ENCODE measurements around the gene TRAPPC12.
"Not testable (repeated sequence)": the region's sequence is repeated elsewhere in the genome, so short reads cannot be mapped to it uniquely, and the experiment has no call there.

The TRAPPC12 gene

DNA sequence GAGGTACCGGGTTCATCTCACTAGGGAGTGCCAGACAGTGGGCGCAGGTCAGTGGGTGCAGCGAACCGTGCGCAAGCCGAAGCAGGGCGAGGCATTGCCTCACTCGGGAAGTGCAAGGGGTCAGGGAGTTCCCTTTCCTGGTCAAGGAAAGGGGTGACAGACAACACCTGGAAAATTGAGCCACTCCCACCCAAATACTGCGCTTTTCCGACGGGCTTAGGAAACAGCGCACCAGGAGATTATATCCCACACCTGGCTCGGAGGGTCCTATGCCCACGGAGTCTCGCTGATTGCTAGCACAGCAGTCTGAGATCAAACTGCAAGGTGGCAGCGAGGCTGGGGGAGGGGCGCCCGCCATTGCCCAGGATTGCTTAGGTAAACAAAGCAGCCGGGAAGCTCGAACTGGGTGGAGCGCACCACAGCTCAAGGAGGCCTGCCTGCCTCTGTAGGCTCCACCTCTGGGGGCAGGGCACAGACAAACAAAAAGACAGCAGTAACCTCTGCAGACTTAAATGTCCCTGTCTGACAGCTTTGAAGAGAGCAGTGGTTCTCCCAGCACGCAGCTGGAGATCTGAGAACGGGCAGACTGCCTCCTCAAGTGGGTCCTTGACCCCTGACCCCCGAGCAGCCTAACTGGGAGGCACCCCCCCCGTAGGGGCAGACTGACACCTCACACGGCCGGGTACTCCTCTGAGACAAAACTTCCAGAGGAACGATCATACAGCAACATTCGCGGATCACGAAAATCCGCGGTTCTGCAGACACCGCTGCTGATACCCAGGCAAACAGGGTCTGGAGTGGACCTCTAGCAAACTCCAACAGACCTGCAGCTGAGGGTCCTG lies 9.9 kb upstream of the TRAPPC12 start:
- not testable (repeated sequence) for DNase-seq (ENCODE audit: low read depth)

DNA sequence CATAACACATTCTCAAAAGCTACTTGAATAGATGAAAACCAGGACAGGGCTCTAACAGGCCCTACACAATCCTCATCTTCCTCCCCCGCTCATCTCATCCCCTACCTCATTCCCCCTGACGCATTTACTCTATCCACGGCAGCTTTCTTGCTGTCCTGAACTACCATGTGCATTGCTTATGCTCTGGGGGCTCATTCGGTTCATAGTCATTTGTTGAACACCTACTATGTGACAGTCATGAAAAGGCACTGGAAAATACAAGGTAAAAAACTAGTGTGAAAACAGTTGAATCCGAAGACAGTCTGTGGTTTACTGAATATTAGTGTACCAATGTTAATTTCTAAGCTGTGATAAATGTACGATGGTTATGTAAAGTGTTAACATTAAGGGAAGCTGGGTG lies 2.7 kb upstream of the TRAPPC12 start:
- DNase-seq (ENCODE audit: low read depth): no peak

DNA sequence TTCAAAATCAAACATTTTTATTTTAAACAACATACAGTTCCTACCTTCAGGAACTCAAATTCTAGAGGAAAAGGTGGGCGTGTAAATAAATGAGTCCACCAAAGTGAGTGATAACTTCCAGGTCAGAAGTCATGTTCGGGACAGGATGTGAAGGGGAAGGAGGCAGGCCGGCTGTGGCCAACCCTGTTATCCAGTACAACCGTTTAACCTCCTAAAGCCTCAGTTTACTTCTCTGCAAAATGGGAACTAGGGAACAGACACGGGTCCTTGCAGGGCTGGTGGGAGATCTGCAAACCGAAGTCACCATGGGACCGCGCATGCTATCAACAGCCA lies 2.2 kb upstream of the TRAPPC12 start:
- peak; percentile 53 for DNase-seq (ENCODE audit: low read depth)

DNA sequence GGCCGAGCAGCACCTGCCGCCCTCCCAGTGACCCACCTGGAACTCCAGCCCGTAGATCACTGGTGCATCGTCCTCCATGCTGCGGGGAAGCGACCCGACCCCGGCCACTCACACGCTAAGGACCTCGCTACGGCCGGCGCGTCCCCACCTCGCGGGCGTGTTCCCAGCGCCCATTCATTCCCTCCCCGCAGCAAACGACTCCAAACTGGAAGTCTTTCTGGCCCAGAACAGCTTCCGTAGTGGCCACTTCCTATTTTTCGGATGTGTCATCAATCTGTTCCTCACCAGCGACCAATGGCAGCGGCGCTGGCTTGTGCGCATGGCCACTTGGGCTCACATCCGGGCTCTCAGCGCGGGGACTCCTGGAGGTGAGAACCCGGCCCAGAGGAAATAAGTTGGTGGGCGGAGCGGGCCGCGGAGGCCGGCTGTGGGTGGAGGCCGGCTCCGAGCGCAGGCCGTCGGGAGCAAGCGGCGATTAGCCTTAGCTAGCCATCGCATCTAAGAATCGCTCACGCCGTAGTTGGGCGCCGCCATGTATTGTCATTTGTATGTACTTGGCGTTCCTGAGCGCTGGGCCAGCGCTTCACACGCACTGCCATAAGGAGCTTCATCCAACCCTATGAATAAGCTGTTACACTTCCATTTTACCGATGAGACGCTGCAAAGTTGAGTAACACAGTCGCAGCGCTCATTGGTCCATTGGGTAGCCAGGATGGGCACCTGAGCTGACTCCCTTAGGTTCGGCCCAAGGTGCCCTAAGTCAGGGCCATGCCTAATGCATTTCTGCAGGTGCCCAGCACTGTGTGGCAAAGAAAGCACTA lies 1.7 kb upstream of the TRAPPC12 start, which contains the start of gene EIPR1:
EIPR1 (minus strand) TSS at position 207 of the 821 bp plus-strand sequence; CDS start at position 78, 129 bp downstream.
- DNase-seq (ENCODE audit: low read depth): peak; percentile 97

DNA sequence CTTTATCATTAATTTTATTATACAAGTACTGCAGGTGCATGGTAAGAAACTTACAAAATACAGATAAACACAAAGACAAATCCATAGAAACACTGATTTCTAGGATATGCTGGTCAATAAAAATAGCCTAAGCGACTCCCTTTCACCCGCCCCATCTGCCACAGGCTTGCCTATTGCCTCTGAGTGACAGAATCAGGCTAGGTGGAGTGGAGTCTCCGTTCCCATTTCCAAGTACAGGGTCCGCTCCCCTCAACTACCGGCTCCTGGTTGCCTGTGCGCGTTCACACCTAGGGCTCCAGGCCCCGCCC lies 201 bp upstream of the TRAPPC12 start:
- DNase-seq (ENCODE audit: low read depth): no peak

DNA sequence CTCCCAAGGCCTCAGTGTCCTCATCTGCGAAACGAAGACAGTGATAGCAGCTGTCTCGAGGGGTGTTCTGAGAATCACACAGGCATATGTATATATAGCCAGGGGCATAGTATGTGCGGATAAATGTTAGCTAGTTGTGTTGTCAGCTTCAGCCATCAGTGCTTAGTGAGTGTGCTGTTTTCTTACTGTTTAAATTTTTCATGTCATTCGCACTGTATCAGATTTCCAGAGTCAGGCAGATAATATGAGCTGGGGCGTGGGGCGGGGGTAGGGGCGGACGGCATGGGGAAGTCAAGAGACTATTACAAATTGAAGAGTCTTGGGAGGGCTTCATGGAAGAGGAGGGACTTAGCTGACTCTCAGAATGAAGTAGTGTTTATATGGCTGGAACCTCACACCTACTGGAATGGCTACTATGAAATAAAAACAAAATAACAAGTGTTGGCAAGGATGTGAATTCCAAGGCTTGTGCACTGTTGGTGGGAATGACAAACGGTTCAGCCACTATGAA lies 7.0 kb downstream of the TRAPPC12 start:
- DNase-seq (ENCODE audit: low read depth): no peak

DNA sequence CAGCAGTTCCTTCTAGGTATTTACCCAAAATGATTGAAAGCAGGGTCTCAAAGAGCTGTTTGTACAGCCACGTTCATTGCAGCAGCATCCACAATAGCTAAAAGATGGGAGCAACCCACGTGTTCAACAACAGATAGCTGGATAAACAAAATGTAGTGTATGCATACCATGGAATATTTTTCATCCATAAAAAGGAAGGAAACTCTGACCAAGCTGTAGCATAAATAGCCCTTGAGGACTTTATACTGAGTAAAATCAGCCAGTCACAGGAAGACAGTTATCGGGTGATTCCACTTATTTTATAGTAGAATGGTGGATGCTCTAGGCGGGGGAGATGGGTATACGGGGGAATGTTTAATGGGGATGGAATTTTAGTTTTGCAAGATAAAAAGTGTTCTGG lies 7.5 kb downstream of the TRAPPC12 start:
- no peak for DNase-seq (ENCODE audit: low read depth)

DNA sequence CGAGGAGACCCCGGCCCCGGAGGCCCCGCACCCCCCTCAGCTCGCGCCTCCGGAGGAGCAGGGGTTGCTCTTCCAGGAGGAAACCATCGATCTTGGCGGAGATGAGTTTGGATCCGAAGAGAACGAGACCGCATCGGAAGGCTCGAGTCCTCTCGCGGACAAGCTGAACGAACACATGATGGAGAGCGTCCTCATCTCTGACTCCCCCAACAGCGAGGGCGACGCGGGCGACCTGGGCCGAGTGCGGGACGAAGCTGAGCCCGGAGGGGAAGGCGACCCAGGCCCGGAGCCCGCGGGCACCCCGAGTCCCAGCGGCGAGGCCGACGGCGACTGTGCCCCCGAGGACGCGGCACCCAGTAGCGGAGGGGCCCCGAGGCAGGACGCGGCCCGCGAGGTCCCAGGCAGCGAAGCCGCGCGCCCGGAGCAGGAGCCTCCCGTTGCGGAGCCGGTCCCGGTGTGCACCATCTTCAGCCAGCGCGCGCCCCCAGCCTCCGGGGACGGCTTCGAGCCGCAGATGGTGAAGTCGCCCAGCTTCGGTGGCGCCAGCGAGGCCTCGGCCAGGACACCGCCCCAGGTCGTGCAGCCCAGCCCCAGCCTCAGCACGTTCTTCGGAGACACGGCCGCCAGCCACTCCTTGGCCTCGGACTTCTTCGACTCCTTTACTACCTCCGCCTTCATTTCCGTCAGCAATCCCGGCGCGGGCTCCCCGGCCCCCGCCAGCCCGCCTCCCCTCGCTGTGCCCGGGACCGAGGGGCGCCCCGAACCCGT lies 8.3 kb downstream of the TRAPPC12 start:
- no peak for DNase-seq (ENCODE audit: low read depth)

DNA sequence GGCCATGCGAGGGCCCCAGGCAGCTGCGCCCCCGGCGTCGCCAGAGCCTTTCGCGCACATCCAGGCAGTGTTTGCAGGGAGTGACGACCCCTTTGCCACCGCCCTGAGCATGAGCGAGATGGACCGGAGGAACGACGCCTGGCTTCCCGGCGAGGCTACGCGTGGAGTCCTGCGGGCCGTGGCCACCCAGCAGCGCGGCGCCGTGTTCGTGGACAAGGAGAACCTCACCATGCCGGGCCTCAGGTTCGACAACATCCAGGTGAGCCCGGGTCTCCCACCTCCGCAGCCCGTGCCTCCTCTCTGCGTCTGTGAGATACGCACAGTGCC lies 8.9 kb downstream of the TRAPPC12 start:
- DNase-seq (ENCODE audit: low read depth): no peak

DNA sequence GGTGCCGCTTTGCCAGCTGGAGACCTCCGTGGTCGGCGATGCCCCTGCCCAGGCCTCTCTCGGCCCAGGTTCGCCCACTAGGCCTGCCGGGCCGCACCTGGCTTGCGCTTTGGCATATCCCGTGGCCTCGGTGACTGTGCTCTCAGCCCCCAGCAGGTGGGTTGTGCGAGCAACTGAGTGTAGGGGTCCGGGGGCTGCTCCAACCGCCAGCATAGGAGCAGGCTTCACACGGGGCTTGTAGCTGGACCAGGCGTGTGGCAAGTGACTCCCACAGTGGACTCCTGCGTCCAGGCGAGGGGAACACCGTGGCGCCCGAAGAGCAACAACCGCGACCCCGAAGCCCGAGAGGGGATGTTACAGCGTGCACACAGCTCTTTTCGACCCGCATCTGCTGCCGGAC lies 9.7 kb downstream of the TRAPPC12 start:
- DNase-seq (ENCODE audit: low read depth): no peak

DNA sequence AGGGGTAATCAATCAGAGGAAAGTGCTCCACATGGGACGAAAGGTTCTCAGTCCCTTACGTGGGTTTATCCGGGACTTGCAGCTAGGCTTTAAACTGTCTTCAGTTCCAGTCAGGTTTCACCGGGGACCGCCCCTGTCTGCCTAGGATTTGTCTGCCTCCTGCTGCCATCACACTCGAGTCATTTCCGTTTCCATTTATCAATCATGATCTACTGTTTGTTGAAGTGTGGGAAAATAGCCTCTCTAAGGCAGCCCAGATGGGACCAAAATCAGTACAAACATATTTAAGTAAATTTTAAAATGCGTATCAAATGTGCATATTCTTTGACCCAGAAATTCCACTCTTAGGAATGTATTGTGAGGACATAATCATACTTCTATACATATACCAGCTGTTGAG lies 10.5 kb downstream of the TRAPPC12 start:
- DNase-seq (ENCODE audit: low read depth): no peak

DNA sequence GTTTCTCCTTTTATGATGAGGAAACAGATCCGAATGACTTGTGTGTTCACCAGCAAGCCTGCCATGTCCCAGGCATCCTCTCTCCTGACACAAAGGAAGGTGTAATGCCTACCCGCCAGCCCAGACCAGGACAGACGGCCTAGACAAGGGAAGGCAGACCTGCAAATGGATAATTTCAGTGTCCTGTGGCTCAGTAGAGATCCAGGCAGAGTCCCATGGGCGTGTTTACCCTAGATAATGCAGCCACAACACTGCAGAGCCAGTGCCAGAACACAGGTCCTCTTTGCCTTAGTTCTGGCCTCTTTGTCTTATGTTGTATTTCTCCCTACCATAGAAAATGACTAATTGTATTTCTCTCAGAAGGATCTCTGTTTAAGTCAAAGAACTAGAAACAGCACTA lies 12.7 kb downstream of the TRAPPC12 start:
- no peak for DNase-seq (ENCODE audit: low read depth)

DNA sequence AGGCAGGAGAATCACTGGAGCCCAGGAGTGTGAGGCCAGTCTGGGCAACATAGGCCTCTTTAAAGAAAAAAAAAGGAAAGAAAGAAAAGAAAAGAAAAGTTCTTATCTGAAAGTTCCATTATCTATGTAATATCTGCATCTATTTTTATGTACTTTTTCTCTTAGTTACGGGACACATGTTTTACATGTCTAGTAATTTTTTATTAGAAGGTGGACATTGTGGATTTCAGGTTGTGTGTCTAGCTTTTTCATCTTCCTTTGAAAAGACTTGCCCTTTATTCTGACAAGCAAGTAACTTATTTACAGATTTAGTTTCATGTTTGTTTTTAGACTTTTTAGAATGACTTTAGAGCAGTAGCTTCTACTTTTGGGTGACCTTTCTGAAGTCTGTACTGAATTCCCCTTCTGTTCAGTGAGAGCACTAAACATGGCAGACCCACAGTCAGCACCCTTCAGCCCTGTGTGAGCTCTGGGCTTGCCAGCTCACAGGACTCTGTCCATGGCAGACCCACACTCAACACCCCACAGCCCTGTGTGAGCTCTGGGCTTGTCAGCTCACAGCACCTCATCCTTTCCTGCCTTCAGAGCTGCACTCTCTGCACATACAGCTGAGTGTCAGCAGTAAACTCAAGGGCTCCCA lies 17.5 kb downstream of the TRAPPC12 start:
- DNase-seq (ENCODE audit: low read depth): no peak

DNA sequence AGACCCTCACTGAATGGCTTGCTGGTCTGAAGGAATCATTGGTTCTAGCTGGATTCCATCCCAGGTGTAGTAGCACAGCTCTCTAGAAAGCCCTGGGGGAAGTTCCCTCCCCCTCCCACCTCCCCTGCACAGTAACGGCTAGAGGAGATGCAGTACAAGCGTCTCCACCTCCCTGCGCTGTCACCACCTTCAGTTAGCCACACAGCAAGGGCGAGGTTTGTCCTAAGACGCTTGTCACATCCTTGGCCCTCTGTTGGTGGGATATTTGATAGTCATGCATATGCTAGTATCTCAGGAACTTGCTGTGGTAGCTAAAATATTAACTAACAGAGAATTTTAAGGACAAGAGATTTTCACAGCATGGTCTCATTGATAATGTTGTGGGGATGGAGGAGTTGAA lies 19.4 kb downstream of the TRAPPC12 start:
- DNase-seq (ENCODE audit: low read depth): no peak

DNA sequence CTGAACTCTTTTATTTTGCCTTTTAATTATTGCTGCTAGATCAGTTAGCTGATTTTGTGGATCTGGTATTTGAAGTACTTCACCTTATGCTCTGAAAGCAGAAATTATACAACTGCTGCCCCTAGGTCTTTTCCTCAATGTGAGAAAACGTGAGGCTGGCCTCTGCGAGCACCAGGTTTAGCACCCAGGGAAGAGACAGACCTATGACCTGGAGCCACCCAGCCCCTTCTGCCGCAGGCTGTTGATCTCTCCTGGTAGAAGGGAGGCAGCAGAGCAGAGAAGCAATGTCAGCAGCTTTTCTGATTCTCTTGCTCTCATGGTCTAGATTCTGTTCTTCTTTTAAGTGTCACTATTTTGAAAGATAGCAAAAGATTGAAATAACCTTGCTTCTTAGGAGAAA lies 19.9 kb downstream of the TRAPPC12 start:
- DNase-seq (ENCODE audit: low read depth): no peak

DNA sequence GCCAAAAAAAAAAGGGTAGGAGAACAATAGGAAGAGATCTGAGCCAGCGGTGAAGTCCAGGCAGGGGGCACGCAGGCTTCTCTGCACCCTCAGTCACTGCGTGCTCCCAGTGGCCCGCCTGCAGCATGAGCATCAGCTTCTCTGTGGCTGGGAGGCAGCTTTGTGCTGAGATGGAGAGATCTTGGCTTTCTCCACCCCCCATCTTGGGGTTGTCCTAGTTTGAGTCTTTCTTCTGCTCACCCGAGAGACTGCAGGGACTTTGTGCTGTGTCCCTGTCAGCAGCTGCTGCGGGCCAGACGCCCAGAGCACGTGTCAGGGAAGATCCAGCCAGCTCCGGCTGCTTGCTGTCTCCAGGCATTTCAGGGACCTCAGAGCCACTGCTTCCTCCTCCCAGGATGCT lies 20.3 kb downstream of the TRAPPC12 start:
- DNase-seq (ENCODE audit: low read depth): no peak

DNA sequence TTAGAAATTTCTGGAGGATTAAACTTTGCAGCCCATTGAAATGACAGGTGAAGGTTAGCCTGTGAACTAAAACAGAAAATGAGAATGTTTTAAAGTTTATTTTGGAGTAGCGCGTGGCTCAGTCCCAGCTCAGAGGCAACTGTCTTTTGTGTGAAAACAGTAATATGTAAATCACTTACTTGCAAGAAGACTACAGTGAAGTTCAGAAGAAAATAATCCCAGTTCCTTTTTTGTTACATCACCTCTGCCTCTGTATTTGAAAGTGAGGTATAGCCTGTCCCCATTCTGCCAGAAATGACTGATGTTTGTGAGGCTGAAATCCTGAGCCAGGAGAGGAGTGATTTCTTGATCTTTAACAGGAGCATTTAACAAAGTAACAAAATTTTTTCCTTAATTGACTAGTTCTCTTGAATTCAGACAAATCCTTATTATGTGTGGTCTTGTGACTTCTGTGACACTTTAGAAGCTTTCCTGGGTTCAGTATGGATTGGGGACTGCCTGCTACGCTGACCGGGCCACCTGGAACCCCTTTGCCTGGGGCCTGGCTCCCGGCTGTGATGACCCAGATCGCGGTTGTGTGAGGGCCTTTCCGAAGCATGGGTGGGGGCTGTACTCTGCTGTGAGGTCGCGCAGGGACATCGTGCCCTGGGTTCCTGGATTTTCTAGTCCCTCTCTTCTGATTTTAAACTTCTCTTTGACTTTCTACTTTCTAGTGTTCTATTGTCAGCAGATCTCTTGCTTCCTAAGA lies 24.3 kb downstream of the TRAPPC12 start:
- DNase-seq (ENCODE audit: low read depth): no peak

DNA sequence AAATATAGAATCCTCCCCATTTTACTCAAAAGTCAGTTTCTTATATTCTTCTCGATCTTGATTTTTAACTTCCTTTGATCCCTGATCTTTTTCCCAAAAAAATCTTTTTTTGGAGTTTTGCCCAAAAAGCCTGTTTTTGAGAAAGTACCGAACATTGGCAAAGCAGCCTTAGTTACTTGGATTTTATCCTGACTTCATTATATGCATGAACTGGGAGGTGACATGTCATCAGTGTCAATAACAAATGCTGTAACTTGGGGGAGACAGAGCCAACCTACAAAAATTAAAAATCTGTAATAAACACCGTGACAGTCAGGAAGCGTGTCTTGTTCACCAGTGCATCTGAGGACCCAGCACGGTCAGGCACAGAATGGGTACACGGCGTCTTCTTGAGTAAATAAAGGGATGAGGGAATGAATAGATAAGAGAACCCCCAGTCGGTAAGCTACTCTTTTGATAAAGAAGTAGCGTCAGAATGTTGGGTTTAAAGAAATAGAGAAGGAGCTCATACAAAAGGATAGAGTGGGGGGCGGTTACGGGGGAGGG lies 24.9 kb downstream of the TRAPPC12 start:
- DNase-seq (ENCODE audit: low read depth): no peak

DNA sequence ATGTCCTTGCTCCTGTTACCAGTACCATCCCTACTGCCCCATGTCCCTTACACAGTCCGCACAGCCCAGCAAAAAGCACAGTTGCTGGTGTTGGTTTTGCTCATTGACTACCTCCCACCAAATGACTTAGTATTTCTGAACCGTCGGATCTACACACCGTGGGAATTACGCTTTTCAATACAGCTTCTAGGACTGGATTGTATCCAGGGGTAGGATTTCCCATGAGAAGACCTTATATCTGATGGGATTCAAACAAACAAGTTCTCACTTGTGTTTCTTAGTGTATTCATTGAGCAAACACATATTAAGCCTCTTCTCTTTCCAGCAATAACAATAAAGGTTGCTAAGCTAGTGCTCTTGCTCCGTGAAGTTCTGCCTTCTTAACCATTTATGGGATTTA lies 25.8 kb downstream of the TRAPPC12 start:
- DNase-seq (ENCODE audit: low read depth): no peak

DNA sequence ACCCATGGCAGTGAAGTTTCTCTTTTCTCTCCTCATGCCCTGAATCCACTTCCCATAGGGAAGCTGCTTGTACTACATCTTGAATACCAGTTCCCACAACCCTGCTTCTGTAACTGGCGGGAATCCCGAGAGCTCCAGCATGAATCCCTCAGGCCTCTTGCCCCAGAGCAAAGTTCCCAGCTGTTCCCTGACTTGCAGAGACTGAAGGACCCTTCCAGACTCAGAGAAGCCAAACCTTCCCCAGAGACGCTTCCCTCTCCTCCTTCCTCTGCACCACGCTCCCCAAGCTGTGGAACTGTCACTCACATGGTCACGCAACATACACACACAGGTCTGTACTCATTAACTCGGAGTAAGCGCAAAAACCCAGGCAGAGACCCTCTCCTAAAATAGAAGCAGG lies 26.4 kb downstream of the TRAPPC12 start:
- DNase-seq (ENCODE audit: low read depth): no peak

DNA sequence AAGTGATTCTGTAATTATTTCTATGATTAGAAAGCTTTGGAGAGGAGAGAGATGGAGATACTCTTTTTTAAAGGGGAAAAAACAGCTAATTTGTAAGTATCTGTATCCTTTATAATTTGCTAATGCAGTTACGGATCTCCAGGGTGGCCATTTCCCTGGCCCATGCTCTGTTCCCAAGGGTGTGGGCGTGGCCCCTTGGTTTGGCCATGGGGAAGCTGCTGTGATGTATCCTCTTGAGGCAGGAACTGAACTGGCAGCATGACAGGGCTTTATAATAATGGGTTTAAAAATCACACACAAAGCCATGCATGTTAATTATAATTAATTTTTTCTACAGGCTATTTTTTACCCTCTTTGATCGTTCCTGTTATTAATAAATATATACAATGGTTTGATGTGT lies 27.0 kb downstream of the TRAPPC12 start:
- no peak for DNase-seq (ENCODE audit: low read depth)

Data from CMK (cell line).